ENCODE results near the gene IL17C.

- TF ChIP-seq, protein P1, sequence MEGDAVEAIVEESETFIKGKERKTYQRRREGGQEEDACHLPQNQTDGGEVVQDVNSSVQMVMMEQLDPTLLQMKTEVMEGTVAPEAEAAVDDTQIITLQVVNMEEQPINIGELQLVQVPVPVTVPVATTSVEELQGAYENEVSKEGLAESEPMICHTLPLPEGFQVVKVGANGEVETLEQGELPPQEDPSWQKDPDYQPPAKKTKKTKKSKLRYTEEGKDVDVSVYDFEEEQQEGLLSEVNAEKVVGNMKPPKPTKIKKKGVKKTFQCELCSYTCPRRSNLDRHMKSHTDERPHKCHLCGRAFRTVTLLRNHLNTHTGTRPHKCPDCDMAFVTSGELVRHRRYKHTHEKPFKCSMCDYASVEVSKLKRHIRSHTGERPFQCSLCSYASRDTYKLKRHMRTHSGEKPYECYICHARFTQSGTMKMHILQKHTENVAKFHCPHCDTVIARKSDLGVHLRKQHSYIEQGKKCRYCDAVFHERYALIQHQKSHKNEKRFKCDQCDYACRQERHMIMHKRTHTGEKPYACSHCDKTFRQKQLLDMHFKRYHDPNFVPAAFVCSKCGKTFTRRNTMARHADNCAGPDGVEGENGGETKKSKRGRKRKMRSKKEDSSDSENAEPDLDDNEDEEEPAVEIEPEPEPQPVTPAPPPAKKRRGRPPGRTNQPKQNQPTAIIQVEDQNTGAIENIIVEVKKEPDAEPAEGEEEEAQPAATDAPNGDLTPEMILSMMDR (IDR thresholded peaks at IDR 0.05) = no peak
- no peak for TF ChIP-seq POLR2A (IDR thresholded peaks at IDR 0.05)
Observed at GRCh38 chr16:88622125-88622524, 16.2 kb upstream of the IL17C start.

Data from uterus (tissue), 2 donors.